Astrocyte (in vitro differentiated cells and primary cell): ENCODE results near the gene RAB30. TPM values are rescaled to one million over a fixed set of nuclear protein-coding genes. Genes with fewer than 3 reads are reported as not detected.

Experiments used
- DNase-seq: peaks from one replicate; pipeline ENCODE4 v3.0.0-alpha.2; 2010; ENCODE audit warnings: low read depth
- FAIRE-seq: peaks from 2 replicates; lab custom pipeline; 2011; peaks lifted over from hg19 to GRCh38; lab: Jason Lieb, UNC
- H2AFZ ChIP-seq: 2 replicates; pipeline ENCODE4 v1.6.0; 2012; ENCODE audit warnings: low read depth, low read length, inconsistent platforms
- H3K27ac ChIP-seq: 2 replicates; pipeline ENCODE4 v1.5.1; 2011; ENCODE audit warnings: low read depth, low read length, inconsistent platforms
- H3K27me3 ChIP-seq: 2 replicates; pipeline ENCODE4 v1.6.0; 2011; ENCODE audit warnings: low read length, inconsistent platforms; ENCODE audit not compliant: insufficient read depth
- H3K36me3 ChIP-seq: 2 replicates; pipeline ENCODE4 v1.5.1; 2011; ENCODE audit warnings: low read length, inconsistent platforms; ENCODE audit not compliant: insufficient read depth
- H3K4me1 ChIP-seq: 2 replicates; pipeline ENCODE4 v1.5.1; 2011; ENCODE audit warnings: low read length, inconsistent platforms; ENCODE audit not compliant: insufficient read depth
- H3K4me2 ChIP-seq: 2 replicates; pipeline ENCODE4 v1.6.0; 2012; ENCODE audit warnings: low read length, inconsistent platforms
- H3K4me3 ChIP-seq: 2 replicates; pipeline ENCODE4 v1.5.1; 2011; ENCODE audit warnings: low read depth, mild to moderate bottlenecking, low read length, inconsistent platforms; ENCODE audit not compliant: insufficient read depth
- H3K79me2 ChIP-seq: 2 replicates; pipeline ENCODE4 v1.6.0; 2012; ENCODE audit warnings: mild to moderate bottlenecking, low read length, inconsistent platforms; ENCODE audit not compliant: insufficient read depth
- H3K9ac ChIP-seq: 2 replicates; pipeline ENCODE4 v1.6.0; 2012; ENCODE audit warnings: mild to moderate bottlenecking, low read length, inconsistent platforms
- H3K9me3 ChIP-seq: 2 replicates; pipeline ENCODE4 v1.5.1; 2012; ENCODE audit warnings: low read depth, mild to moderate bottlenecking, low read length, inconsistent platforms; ENCODE audit not compliant: insufficient read depth
- H4K20me1 ChIP-seq: 2 replicates; pipeline ENCODE4 v1.6.0; 2012; ENCODE audit warnings: low read length, inconsistent platforms; ENCODE audit not compliant: insufficient read depth
- H3K27ac Mint-ChIP-seq: one replicate; pipeline ENCODE4 v1.8.0; 2021; ENCODE audit warnings: mild to moderate bottlenecking, mixed read lengths; ENCODE audit not compliant: unreplicated experiment
- H3K27me3 Mint-ChIP-seq: one replicate; pipeline ENCODE4 v1.8.0; 2021; ENCODE audit warnings: low read depth, mixed read lengths; ENCODE audit not compliant: unreplicated experiment
- H3K36me3 Mint-ChIP-seq: one replicate; pipeline ENCODE4 v1.8.0; 2021; ENCODE audit warnings: low read depth, mixed read lengths; ENCODE audit not compliant: unreplicated experiment
- H3K4me1 Mint-ChIP-seq: one replicate; pipeline ENCODE4 v1.8.0; 2021; ENCODE audit warnings: low read depth, mixed read lengths; ENCODE audit not compliant: unreplicated experiment
- H3K4me3 Mint-ChIP-seq: one replicate; pipeline ENCODE4 v1.8.0; 2021; ENCODE audit warnings: mild to moderate bottlenecking, moderate library complexity, mixed read lengths; ENCODE audit not compliant: unreplicated experiment
- H3K9me3 Mint-ChIP-seq: one replicate; pipeline ENCODE4 v1.8.0; 2021; ENCODE audit warnings: mild to moderate bottlenecking, mixed read lengths; ENCODE audit not compliant: unreplicated experiment
- CTCF ChIP-seq: IDR thresholded peaks from 2 replicates; pipeline ENCODE4 v1.5.1; 2011; ENCODE audit warnings: low read depth, mild to moderate bottlenecking, inconsistent platforms, low read length, moderate library complexity; ENCODE audit not compliant: insufficient read depth
- EZH2 ChIP-seq: IDR thresholded peaks from 2 replicates; pipeline ENCODE4 v1.6.1; 2012; ENCODE audit warnings: mild to moderate bottlenecking, low read length, inconsistent platforms; ENCODE audit not compliant: insufficient read depth
- total RNA-seq: library from RNA; stranded (reverse); gene quantifications from 2 replicates; pipeline ENCODE4 v1.2.1, GENCODE V29; 2021

Gene RAB30
- total RNA-seq, 1 donor from 2014 or later, result 40.0 TPM

GRCh38 chr11:83012168-83013067 is 59.3 kb downstream of the RAB30 start:
- Histone ChIP-seq H3K9me3 (no peaks in the 10 kb centered on the region), H3K27me3 (no peaks in the 10 kb centered on the region), H3K36me3 (no peaks in the 10 kb centered on the region), H3K79me2 (peaks cover 21% of the 10 kb centered on the region), H3K27ac (no peak overlapping the region), H2AFZ (no peak overlapping the region), H3K4me3 (no peak overlapping the region), H4K20me1 (peaks cover 8% of the 10 kb centered on the region), H3K4me2 (peak overlapping the region; percentile 53), H3K9ac (no peak overlapping the region), H3K4me1 (peaks cover 33% of the 10 kb centered on the region)
- Mint-ChIP-seq H3K9me3 (no peaks in the 10 kb centered on the region), H3K27ac (no peak overlapping the region), H3K27me3 (no peaks in the 10 kb centered on the region), H3K4me1 (peaks cover 34% of the 10 kb centered on the region), H3K4me3 (no peak overlapping the region), H3K36me3 (peaks cover 2% of the 10 kb centered on the region)
- TF ChIP-seq EZH2, result no peak
- TF ChIP-seq CTCF, result no peak
- FAIRE-seq (no peak), DNase-seq (no peak)

GRCh38 chr11:83011333-83012167 is 60.1 kb downstream of the RAB30 start:
- Histone ChIP-seq H2AFZ (no peak overlapping the region), H3K79me2 (peaks cover 26% of the 10 kb centered on the region), H3K4me1 (peaks cover 34% of the 10 kb centered on the region), H3K9ac (no peak overlapping the region), H3K4me2 (peak overlapping the region; percentile 11), H3K9me3 (no peaks in the 10 kb centered on the region), H3K27ac (no peak overlapping the region), H4K20me1 (peaks cover 8% of the 10 kb centered on the region), H3K27me3 (no peaks in the 10 kb centered on the region), H3K36me3 (no peaks in the 10 kb centered on the region), H3K4me3 (no peak overlapping the region)
- DNase-seq (peak; percentile 37), FAIRE-seq (no peak)
- no peaks in the 10 kb centered on the region for H3K9me3 Mint-ChIP-seq
- peaks cover 40% of the 10 kb centered on the region for H3K4me1 Mint-ChIP-seq
- H3K36me3 Mint-ChIP-seq, result peaks cover 2% of the 10 kb centered on the region
- no peaks in the 10 kb centered on the region for H3K27me3 Mint-ChIP-seq
- H3K4me3 Mint-ChIP-seq, result no peak overlapping the region
- TF ChIP-seq EZH2 (no peak), CTCF (no peak)
- H3K27ac Mint-ChIP-seq, result peak overlapping the region; percentile 38
